HepG2 (cell line): Measurements from ENCODE around the gene HNRNPF. TPM values are rescaled to one million over a fixed set of nuclear protein-coding genes. Genes with fewer than 3 reads are reported as not detected.
A peak's percentile ranks its signal among the peaks of the same experiment; 100 is the strongest.

Source experiments
- E2F5 ChIP-seq: sonication (generic); formaldehyde crosslinking; conservative IDR thresholded peaks from 2 replicates; pipeline ENCODE4 v1.4.0; 2020; ENCODE audit warnings: missing genetic modification reagents
- IRF1 ChIP-seq: sonication (generic); formaldehyde crosslinking; IDR thresholded peaks from 2 replicates; pipeline ENCODE4 v1.4.0; 2020; ENCODE audit warnings: low read depth, mild to moderate bottlenecking, missing genetic modification reagents
- KLF12 ChIP-seq: sonication (generic); formaldehyde crosslinking; IDR thresholded peaks from 2 replicates; pipeline ENCODE4 v1.4.0; 2020; ENCODE audit warnings: missing genetic modification reagents, borderline replicate concordance
- NCOR1 ChIP-seq: fragments of 200-600 bp; sonication (generic); IDR thresholded peaks from 2 replicates; pipeline ENCODE4 v1.7.0; 2017; ENCODE audit warnings: antibody characterized with exemption, low read length, borderline replicate concordance
- NFAT5 ChIP-seq: sonication (generic); formaldehyde crosslinking; IDR thresholded peaks from 2 replicates; pipeline ENCODE4 v1.4.0; 2020; ENCODE audit warnings: missing genetic modification reagents
- PRDM10 ChIP-seq: sonication (generic); formaldehyde crosslinking; IDR thresholded peaks from 2 replicates; pipeline ENCODE4 v1.4.0; 2020; ENCODE audit warnings: low read depth, missing genetic modification reagents
- ZBTB7B ChIP-seq: sonication (generic); formaldehyde crosslinking; IDR thresholded peaks from 2 replicates; pipeline ENCODE4 v1.4.0; 2020; ENCODE audit warnings: missing genetic modification reagents
- ZGPAT ChIP-seq: IDR thresholded peaks from 2 replicates; pipeline ENCODE4 v1.6.1; 2016; ENCODE audit warnings: mild to moderate bottlenecking
- ZNF20 ChIP-seq: sonication (generic); formaldehyde crosslinking; IDR thresholded peaks from 2 replicates; pipeline ENCODE4 v1.4.0; 2020; ENCODE audit warnings: mild to moderate bottlenecking, moderate library complexity, missing genetic modification reagents
- ZNF367 ChIP-seq: sonication (generic); formaldehyde crosslinking; IDR thresholded peaks from 2 replicates; pipeline ENCODE4 v1.4.0; 2020; ENCODE audit warnings: missing genetic modification reagents, borderline replicate concordance
- ZNF737 ChIP-seq: sonication (generic); formaldehyde crosslinking; IDR thresholded peaks from 2 replicates; pipeline ENCODE4 v1.5.0; 2020; ENCODE audit warnings: missing genetic modification reagents, mild to moderate bottlenecking, borderline replicate concordance
- ZNF775 ChIP-seq: sonication (generic); formaldehyde crosslinking; IDR thresholded peaks from 2 replicates; pipeline ENCODE4 v1.4.0; 2020; ENCODE audit warnings: missing genetic modification reagents, mild to moderate bottlenecking, moderate library complexity, borderline replicate concordance
- polyA plus RNA-seq, 8 experiments: library from polyadenylated mRNA; depleted of rRNA in 3 of 8; stranded (reverse) in 7 of 8; unstranded in 1 of 8; fragments of >200 nt; fragmentation: Illumina TruSeq in 4 of 8; extraction: Trizol in 4 of 8; gene quantifications; 2 replicates each; pipeline versions ENCODE4 v1.2.1 to v1.2.3, GENCODE V29; 2011 to 2016; ENCODE audit warnings: low read depth in 4 of 8, missing spikeins in 1 of 8, mixed read lengths in 1 of 8; ENCODE audit not compliant: insufficient read depth in 1 of 8
- total RNA-seq, 5 experiments: library from RNA; depleted of rRNA; stranded (reverse); fragments of >200 nt; fragmentation: Illumina TruSeq; extraction: Trizol; gene quantifications; 2 replicates each; pipeline ENCODE4 v1.2.3, GENCODE V29; 2016; ENCODE audit warnings: low read depth in 1 of 5

HNRNPF gene
- total and polyA plus RNA-seq, 2 of the 13 experiments (the other 11 are each of a cell fraction or from before 2014, with no cell fraction given), result 166 to 308 TPM

GRCh38 chr10:43399320-43400310, 9.4 kb downstream of the HNRNPF start (continued):
- 0 out of 2 replicates have a peak, but pooled peaks have one; percentile 26 for TF ChIP-seq PRDM10 (CRISPR knock-in tag)
- no peak for TF ChIP-seq ZNF20 (CRISPR knock-in tag)
- TF ChIP-seq ZNF737, result no peak
- no peak for TF ChIP-seq E2F5
- TF ChIP-seq ZBTB7B, result 0 out of 2 replicates have a peak, but pooled peaks have one; percentile 42
- TF ChIP-seq ZGPAT, result peak; percentile 41; the same call in 1 of the 2 replicates
- no peak for TF ChIP-seq ZNF367 (CRISPR knock-in tag)
- 0 out of 2 replicates have a peak, but pooled peaks have one; percentile 10 for TF ChIP-seq NCOR1
- no peak for TF ChIP-seq IRF1 (CRISPR knock-in tag)
- no peak for TF ChIP-seq ZNF775 (CRISPR knock-in tag)
- TF ChIP-seq KLF12 (CRISPR knock-in tag), result no peak
- TF ChIP-seq NFAT5, result no peak
